ENCODE measurements around the gene AVL9. TPM values are rescaled to one million over a fixed set of nuclear protein-coding genes. Genes with fewer than 3 reads are reported as not detected.
A peak's percentile ranks its signal among the peaks of the same experiment; 100 is the strongest.

The AVL9 gene
- total and polyA plus RNA-seq, 2 of the 13 experiments (the other 11 are each of a cell fraction or from before 2014, with no cell fraction given) = 29.9 to 48.0 TPM

GRCh38 chr7:32535162-32535702, 39.9 kb downstream of the AVL9 start:
- POLR2A ChIA-PET = no interaction called here
- 98% methylated on average over 4 of the region's 4 CpGs for WGBS (ENCODE audit: low lambda C conversion rate)
- CTCF ChIA-PET (ENCODE audit: low intra/inter-chr PET ratio, low total read pairs) = no interaction called here
- no peaks in the 10 kb centered on the region for H3K27me3 ChIP-seq (ENCODE audit: control insufficient read depth in 1 of 2, insufficient read depth in 2 of 2, low read length in 2 of 2)
- H3K4me2 ChIP-seq (ENCODE audit: low read depth, low read length) = no peak overlapping the region
- in situ Hi-C loops (cut with HindIII; ENCODE audit: extremely low pct_ligation_motif_present, low pct_unique_long_range_greater_than_20kb) = no loop called here
- no peak overlapping the region for H3K27ac ChIP-seq (ENCODE audit: extremely low read length, insufficient read depth, low read length)
- DNase-seq (ENCODE audit: low spot score) (no peak), ATAC-seq (no peak), FAIRE-seq (no peak)
- 0 out of 2 replicates have a peak, but pooled peaks cover 5% of the 10 kb centered on the region for H4K20me1 ChIP-seq (ENCODE audit: insufficient read depth, low read length)
- H3K79me2 ChIP-seq (ENCODE audit: insufficient read depth, low read length) = peaks cover 45% of the 10 kb centered on the region
- intact Hi-C loops (cut with micrococcal nuclease; ENCODE audit: unreplicated experiment) = no loop called here
- H3K9ac ChIP-seq (ENCODE audit: insufficient read depth, low read depth, low read length) = no peak overlapping the region
- peaks cover 2 to 10% of the 10 kb centered on the region in 2 experiments; a peak in 3 of 5 replicates for H3K36me3 ChIP-seq (replicated peaks in 1 of 2; ENCODE audit: control insufficient read depth in 1 of 2, insufficient read depth in 2 of 2, low read length in 2 of 2)
- no TSS peak for BruUV-seq (replicated peaks)
- H3K4me1 ChIP-seq (ENCODE audit: insufficient read depth, low read length) = no peaks in the 10 kb centered on the region
- no peak overlapping the region for H3K4me3 ChIP-seq (replicated peaks in 1 of 3; ENCODE audit: insufficient read depth in 1 of 3, low read depth in 2 of 3, low read length in 3 of 3)
- TF ChIP-seq YY1 (IDR thresholded peaks at IDR 0.05; ENCODE audit: insufficient read depth, insufficient replicate concordance, low read depth, low read length) = no peak
- TF ChIP-seq PAX8 (CRISPR knock-in tag; IDR thresholded peaks at IDR 0.05; ENCODE audit: borderline replicate concordance) = no peak
- 0 out of 2 replicates have a peak, but pooled peaks have one; percentile 12 for TF ChIP-seq ZNF652 (CRISPR knock-in tag; IDR thresholded peaks at IDR 0.05; ENCODE audit: borderline replicate concordance, low read depth)
- no peak for TF ChIP-seq SNAPC2 (CRISPR knock-in tag; IDR thresholded peaks at IDR 0.05)
- TF ChIP-seq, protein P1, sequence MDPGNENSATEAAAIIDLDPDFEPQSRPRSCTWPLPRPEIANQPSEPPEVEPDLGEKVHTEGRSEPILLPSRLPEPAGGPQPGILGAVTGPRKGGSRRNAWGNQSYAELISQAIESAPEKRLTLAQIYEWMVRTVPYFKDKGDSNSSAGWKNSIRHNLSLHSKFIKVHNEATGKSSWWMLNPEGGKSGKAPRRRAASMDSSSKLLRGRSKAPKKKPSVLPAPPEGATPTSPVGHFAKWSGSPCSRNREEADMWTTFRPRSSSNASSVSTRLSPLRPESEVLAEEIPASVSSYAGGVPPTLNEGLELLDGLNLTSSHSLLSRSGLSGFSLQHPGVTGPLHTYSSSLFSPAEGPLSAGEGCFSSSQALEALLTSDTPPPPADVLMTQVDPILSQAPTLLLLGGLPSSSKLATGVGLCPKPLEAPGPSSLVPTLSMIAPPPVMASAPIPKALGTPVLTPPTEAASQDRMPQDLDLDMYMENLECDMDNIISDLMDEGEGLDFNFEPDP (CRISPR knock-in tag; conservative IDR thresholded peaks at IDR 0.05) = no peak
- no peak for TF ChIP-seq GTF3A (CRISPR knock-in tag; conservative IDR thresholded peaks at IDR 0.05)
- TF ChIP-seq ELF3 (CRISPR knock-in tag; IDR thresholded peaks at IDR 0.05) = no peak
- H2AFZ ChIP-seq (ENCODE audit: low read length) = no peak overlapping the region
- no peaks in the 10 kb centered on the region for H3K9me3 ChIP-seq (ENCODE audit: low read length)

DNA sequence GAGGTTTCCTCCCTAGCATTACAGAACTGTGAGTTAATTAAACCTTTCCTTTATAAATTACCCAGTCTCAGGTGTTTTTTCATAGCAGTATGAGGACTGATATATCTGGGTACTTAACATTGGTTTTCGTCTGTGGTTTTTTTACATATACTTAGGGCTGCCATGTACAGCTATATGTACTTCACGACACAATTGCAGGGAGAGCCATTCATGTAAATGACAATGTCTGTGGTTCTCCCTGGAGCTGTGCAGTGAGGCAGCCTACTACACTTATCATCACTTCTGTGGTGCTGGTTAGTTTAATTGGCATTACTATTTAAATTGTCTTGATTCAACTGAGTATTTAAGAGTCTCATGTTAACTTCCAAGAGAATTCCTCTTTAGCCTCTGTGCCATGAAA, 40.7 kb downstream of the AVL9 start:
- H3K79me2 ChIP-seq (ENCODE audit: insufficient read depth, low read length) = peaks cover 45% of the 10 kb centered on the region
- POLR2A ChIA-PET = no interaction called here
- no TSS peak for BruUV-seq (replicated peaks)
- H3K27me3 ChIP-seq (ENCODE audit: control insufficient read depth in 1 of 2, insufficient read depth in 2 of 2, low read length in 2 of 2) = no peaks in the 10 kb centered on the region
- H3K4me2 ChIP-seq (ENCODE audit: low read depth, low read length) = no peak overlapping the region
- H2AFZ ChIP-seq (ENCODE audit: low read length) = no peak overlapping the region
- in situ Hi-C loops (cut with HindIII; ENCODE audit: extremely low pct_ligation_motif_present, low pct_unique_long_range_greater_than_20kb) (no loop called here), intact Hi-C loops (cut with micrococcal nuclease; ENCODE audit: unreplicated experiment) (no loop called here)
- no peak overlapping the region for H3K9ac ChIP-seq (ENCODE audit: insufficient read depth, low read depth, low read length)
- 94% methylated on average over 2 of the region's 2 CpGs for WGBS (ENCODE audit: low lambda C conversion rate)
- H3K36me3 ChIP-seq (replicated peaks in 1 of 2; ENCODE audit: control insufficient read depth in 1 of 2, insufficient read depth in 2 of 2, low read length in 2 of 2) = peaks cover 3 to 10% of the 10 kb centered on the region in 2 experiments; a peak in 4 of 5 replicates
- ATAC-seq (no peak), DNase-seq (ENCODE audit: low spot score) (no peak), FAIRE-seq (no peak)
- H3K4me3 ChIP-seq (replicated peaks in 1 of 3; ENCODE audit: insufficient read depth in 1 of 3, low read depth in 2 of 3, low read length in 3 of 3) = no peak overlapping the region
- no peaks in the 10 kb centered on the region for H3K9me3 ChIP-seq (ENCODE audit: low read length)
- H4K20me1 ChIP-seq (ENCODE audit: insufficient read depth, low read length) = 0 out of 2 replicates have a peak, but pooled peaks cover 5% of the 10 kb centered on the region
- no peaks in the 10 kb centered on the region for H3K4me1 ChIP-seq (ENCODE audit: insufficient read depth, low read length)
- CTCF ChIA-PET (ENCODE audit: low intra/inter-chr PET ratio, low total read pairs) = no interaction called here
- H3K27ac ChIP-seq (ENCODE audit: extremely low read length, insufficient read depth, low read length) = no peak overlapping the region
- TF ChIP-seq, protein P2, sequence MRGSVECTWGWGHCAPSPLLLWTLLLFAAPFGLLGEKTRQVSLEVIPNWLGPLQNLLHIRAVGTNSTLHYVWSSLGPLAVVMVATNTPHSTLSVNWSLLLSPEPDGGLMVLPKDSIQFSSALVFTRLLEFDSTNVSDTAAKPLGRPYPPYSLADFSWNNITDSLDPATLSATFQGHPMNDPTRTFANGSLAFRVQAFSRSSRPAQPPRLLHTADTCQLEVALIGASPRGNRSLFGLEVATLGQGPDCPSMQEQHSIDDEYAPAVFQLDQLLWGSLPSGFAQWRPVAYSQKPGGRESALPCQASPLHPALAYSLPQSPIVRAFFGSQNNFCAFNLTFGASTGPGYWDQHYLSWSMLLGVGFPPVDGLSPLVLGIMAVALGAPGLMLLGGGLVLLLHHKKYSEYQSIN (CRISPR knock-in tag; IDR thresholded peaks at IDR 0.05; ENCODE audit: borderline replicate concordance) = no peak
- TF ChIP-seq ZNF589 (CRISPR knock-in tag; conservative IDR thresholded peaks at IDR 0.05) (no peak), ZNF841 (CRISPR knock-in tag; IDR thresholded peaks at IDR 0.05; ENCODE audit: borderline replicate concordance) (no peak), FOXK2 (IDR thresholded peaks at IDR 0.05) (no peak), FOXK1 (CRISPR knock-in tag; IDR thresholded peaks at IDR 0.05; ENCODE audit: borderline replicate concordance, low read depth) (no peak), RFXANK (CRISPR knock-in tag; IDR thresholded peaks at IDR 0.05) (no peak)

Measured in HepG2 (cell line).